HepG2 (cell line): Measurements from ENCODE around the gene ZIK1. TPM values are rescaled to one million over a fixed set of nuclear protein-coding genes. Genes with fewer than 3 reads are reported as not detected.

Source experiments
- FOXK1 ChIP-seq: sonication (generic); formaldehyde crosslinking; IDR thresholded peaks from 2 replicates; pipeline ENCODE4 v1.4.0; 2020; ENCODE audit warnings: low read depth, missing genetic modification reagents, borderline replicate concordance
- HDAC1 ChIP-seq: sonication (generic); formaldehyde crosslinking; IDR thresholded peaks from 2 replicates; pipeline ENCODE4 v1.5.1; 2020; ENCODE audit warnings: mild to moderate bottlenecking, missing genetic modification reagents
- KAT8 ChIP-seq: IDR thresholded peaks from 2 replicates; pipeline ENCODE4 v1.6.1; 2016; ENCODE audit warnings: missing genetic modification reagents, missing compliant biosample characterization
- MBD4 ChIP-seq: IDR thresholded peaks from 2 replicates; pipeline ENCODE4 v1.6.1; 2012; ENCODE audit warnings: low read length, inconsistent platforms, borderline replicate concordance
- NFYB ChIP-seq: sonication (generic); formaldehyde crosslinking; IDR thresholded peaks from 2 replicates; pipeline ENCODE4 v1.4.0; 2020; ENCODE audit warnings: missing genetic modification reagents
- PHF20 ChIP-seq: sonication (generic); formaldehyde crosslinking; IDR thresholded peaks from 2 replicates; pipeline ENCODE4 v1.5.0; 2020; ENCODE audit warnings: mild to moderate bottlenecking, missing genetic modification reagents
- SIN3A ChIP-seq: IDR thresholded peaks from 2 replicates; pipeline ENCODE4 v1.6.1; 2011; ENCODE audit warnings: low read depth, mild to moderate bottlenecking, control low read depth, low read length, borderline replicate concordance
- SP2 ChIP-seq: sonication (generic); formaldehyde crosslinking; IDR thresholded peaks from 2 replicates; pipeline ENCODE4 v1.5.1; 2020; ENCODE audit warnings: mild to moderate bottlenecking, missing genetic modification reagents
- ZBTB40 ChIP-seq, 2 experiments: fragments of 450-650 bp in 1 of 2; sonication (generic) in 1 of 2; formaldehyde crosslinking in 1 of 2; IDR thresholded peaks; 2 replicates each; pipeline versions ENCODE4 v1.6.1 to v1.8.0; 2016 to 2022; ENCODE audit warnings: antibody characterized with exemption in 1 of 2, mild to moderate bottlenecking in 1 of 2, missing genetic modification reagents in 1 of 2
- ZNF121 ChIP-seq: sonication (generic); formaldehyde crosslinking; IDR thresholded peaks from 2 replicates; pipeline ENCODE4 v1.5.0; 2020; ENCODE audit warnings: mild to moderate bottlenecking, missing genetic modification reagents
- ZNF337 ChIP-seq: sonication (generic); formaldehyde crosslinking; IDR thresholded peaks from 2 replicates; pipeline ENCODE4 v1.5.1; 2020; ENCODE audit warnings: missing genetic modification reagents, low read depth, mild to moderate bottlenecking, borderline replicate concordance
- ZNF441 ChIP-seq: sonication (generic); formaldehyde crosslinking; IDR thresholded peaks from 2 replicates; pipeline ENCODE4 v1.7.0; 2021; ENCODE audit warnings: missing genetic modification reagents, borderline replicate concordance
- ZNF704 ChIP-seq: sonication (generic); formaldehyde crosslinking; IDR thresholded peaks from 2 replicates; pipeline ENCODE4 v1.8.1; 2023; ENCODE audit warnings: mild to moderate bottlenecking, inconsistent platforms, moderate library complexity, missing genetic modification reagents, borderline replicate concordance
- ZNF766 ChIP-seq: sonication (generic); formaldehyde crosslinking; IDR thresholded peaks from 2 replicates; pipeline ENCODE4 v1.5.0; 2020; ENCODE audit warnings: missing genetic modification reagents, borderline replicate concordance
- ZNF768 ChIP-seq: sonication (generic); formaldehyde crosslinking; IDR thresholded peaks from 2 replicates; pipeline ENCODE4 v1.4.0; 2020; ENCODE audit warnings: missing genetic modification reagents
- ZNF770 ChIP-seq: sonication (generic); formaldehyde crosslinking; IDR thresholded peaks from 2 replicates; pipeline ENCODE4 v1.5.0; 2020; ENCODE audit warnings: mild to moderate bottlenecking, missing genetic modification reagents
- ZNF781 ChIP-seq: sonication (generic); formaldehyde crosslinking; IDR thresholded peaks from 2 replicates; pipeline ENCODE4 v1.5.1; 2020; ENCODE audit warnings: borderline replicate concordance, mild to moderate bottlenecking, missing genetic modification reagents; ENCODE audit errors: not compliant biosample characterization
- polyA plus RNA-seq, 8 experiments: library from polyadenylated mRNA; depleted of rRNA in 3 of 8; stranded (reverse) in 7 of 8; unstranded in 1 of 8; fragments of >200 nt; fragmentation: Illumina TruSeq in 4 of 8; extraction: Trizol in 4 of 8; gene quantifications; 2 replicates each; pipeline versions ENCODE4 v1.2.1 to v1.2.3, GENCODE V29; 2011 to 2016; ENCODE audit warnings: low read depth in 4 of 8, missing spikeins in 1 of 8, mixed read lengths in 1 of 8; ENCODE audit not compliant: insufficient read depth in 1 of 8
- total RNA-seq, 5 experiments: library from RNA; depleted of rRNA; stranded (reverse); fragments of >200 nt; fragmentation: Illumina TruSeq; extraction: Trizol; gene quantifications; 2 replicates each; pipeline ENCODE4 v1.2.3, GENCODE V29; 2016; ENCODE audit warnings: low read depth in 1 of 5

Gene ZIK1
- total and polyA plus RNA-seq, 2 of the 13 experiments (the other 11 are each of a cell fraction or from before 2014, with no cell fraction given), result 2.1 to 7.2 TPM

- TF ChIP-seq ZNF770 (CRISPR knock-in tag) (no peak; the same call in none of the 2 replicates), HDAC1 (CRISPR knock-in tag) (peak; percentile 91), MBD4 (no peak), PHF20 (CRISPR knock-in tag) (peak; percentile 79), ZNF121 (0 out of 2 replicates have a peak, but pooled peaks have one; percentile 5), ZNF441 (CRISPR knock-in tag) (0 out of 2 replicates have a peak, but pooled peaks have one; percentile 30), SIN3A (peak; percentile 88; the same call in 1 of the 2 replicates), ZBTB40 (IDR thresholded peaks at IDR 0.05) (peak; percentile 68), ZBTB40 (CRISPR knock-in tag; IDR thresholded peaks at IDR 0.05) (no peak), SP2 (CRISPR knock-in tag) (peak; percentile 94), ZNF768 (peak; percentile 22; the same call in 1 of the 2 replicates), KAT8 (peak; percentile 74; the same call in 1 of the 2 replicates), ZNF337 (CRISPR knock-in tag) (peak; percentile 72; the same call in 1 of the 2 replicates), FOXK1 (CRISPR knock-in tag) (peak; percentile 71), ZNF704 (CRISPR knock-in tag) (peak; percentile 88), ZNF766 (CRISPR knock-in tag) (no peak), ZNF781 (CRISPR knock-in tag) (peak; percentile 75), NFYB (peak; percentile 36; the same call in 1 of the 2 replicates)
Measured at GRCh38 chr19:57559404-57560025, 24.4 kb upstream of the ZIK1 start, which contains the start of gene ZNF550 (continued).
